ENCODE data around the gene KPRP. TPM values are rescaled to one million over a fixed set of nuclear protein-coding genes. Genes with fewer than 3 reads are reported as not detected.

The KPRP gene
- total RNA-seq, 3 donors from 2014 or later: not detected

DNA sequence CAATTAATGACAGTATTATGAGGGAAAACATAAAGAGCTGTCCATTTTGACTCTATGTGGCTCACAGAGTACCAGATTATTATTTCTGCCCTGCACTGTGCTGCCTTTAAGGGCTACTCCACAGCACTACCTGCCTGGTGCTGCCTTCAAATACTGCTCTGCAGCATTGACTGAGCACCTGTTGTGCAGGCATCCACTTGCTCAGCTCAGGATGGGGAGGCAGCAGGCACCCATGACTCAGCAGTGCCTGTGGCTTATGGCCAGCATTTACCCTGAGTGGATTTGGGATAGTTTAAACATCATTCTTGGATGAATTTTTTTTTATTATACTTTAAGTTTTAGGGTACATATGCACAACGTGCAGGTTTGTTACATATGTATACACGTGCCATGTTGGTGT, 953 bp upstream of the KPRP start:
- Mint-ChIP-seq H3K9me3 (no peaks in the 10 kb centered on the region), H3K4me1 (ENCODE audit: low read depth) (no peaks in the 10 kb centered on the region)

DNA sequence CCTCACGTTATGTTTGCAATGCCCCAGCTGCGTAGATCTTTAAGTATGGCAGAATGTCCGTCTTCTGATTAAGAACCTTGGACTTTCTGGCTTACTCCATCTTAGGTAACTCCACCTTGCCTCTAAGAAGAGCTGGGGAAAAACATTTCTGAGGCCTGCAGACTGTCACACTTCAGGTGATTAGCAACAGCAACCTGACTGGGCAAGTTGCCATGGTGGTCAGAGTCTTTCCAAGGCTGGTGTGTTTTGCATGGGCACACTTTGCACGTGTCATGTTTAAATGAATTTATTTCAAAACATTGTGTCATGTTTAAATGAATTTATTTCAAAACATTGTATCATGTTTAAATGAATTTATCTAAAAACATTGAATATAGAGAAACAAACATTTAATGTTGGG, 811 bp downstream of the KPRP start:
- H3K36me3 Mint-ChIP-seq (ENCODE audit: insufficient read depth): no peaks in the 10 kb centered on the region
- H3K27me3 Mint-ChIP-seq (ENCODE audit: low read depth): peaks cover 20% of the 10 kb centered on the region
- no peak for ATAC-seq
- no peak for DNase-seq
- no peaks in the 10 kb centered on the region for H3K9me3 Mint-ChIP-seq
- H3K4me3 Mint-ChIP-seq: no peak overlapping the region
- no peaks in the 10 kb centered on the region for H3K4me1 Mint-ChIP-seq (ENCODE audit: low read depth)

More for the DNA sequence above, 953 bp upstream of the KPRP start:
- H3K27me3 Mint-ChIP-seq (ENCODE audit: low read depth): peaks cover 21% of the 10 kb centered on the region
- ATAC-seq (no peak), DNase-seq (no peak)
- H3K4me3 Mint-ChIP-seq: no peak overlapping the region
- H3K36me3 Mint-ChIP-seq (ENCODE audit: insufficient read depth): no peaks in the 10 kb centered on the region

DNA sequence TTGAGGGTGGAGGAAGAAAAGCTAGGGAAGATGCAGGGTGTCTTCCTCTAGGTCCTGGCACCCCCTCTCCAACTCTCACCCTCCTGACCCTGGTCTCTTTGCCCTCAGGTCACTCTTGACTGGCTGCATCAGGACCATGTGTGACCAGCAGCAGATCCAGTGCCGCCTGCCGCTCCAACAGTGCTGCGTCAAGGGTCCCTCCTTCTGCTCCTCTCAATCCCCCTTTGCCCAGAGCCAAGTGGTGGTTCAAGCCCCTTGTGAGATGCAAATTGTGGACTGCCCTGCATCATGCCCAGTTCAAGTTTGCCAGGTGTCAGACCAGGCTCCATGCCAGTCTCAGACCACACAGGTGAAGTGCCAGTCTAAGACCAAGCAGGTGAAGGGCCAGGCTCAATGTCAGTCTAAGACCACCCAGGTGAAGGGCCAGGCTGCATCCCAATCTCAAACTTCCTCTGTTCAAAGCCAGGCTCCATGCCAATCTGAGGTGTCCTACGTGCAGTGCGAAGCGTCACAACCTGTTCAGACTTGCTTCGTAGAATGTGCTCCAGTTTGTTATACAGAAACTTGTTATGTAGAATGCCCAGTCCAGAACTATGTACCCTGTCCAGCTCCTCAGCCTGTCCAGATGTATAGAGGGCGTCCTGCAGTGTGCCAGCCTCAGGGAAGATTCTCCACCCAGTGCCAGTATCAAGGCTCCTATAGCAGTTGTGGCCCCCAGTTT, 1.8 kb downstream of the KPRP start:
- Mint-ChIP-seq H3K27me3 (ENCODE audit: low read depth) (peaks cover 21% of the 10 kb centered on the region), H3K36me3 (ENCODE audit: insufficient read depth) (no peaks in the 10 kb centered on the region), H3K9me3 (no peaks in the 10 kb centered on the region), H3K4me1 (ENCODE audit: low read depth) (no peaks in the 10 kb centered on the region), H3K4me3 (no peak overlapping the region)
- DNase-seq (no peak), ATAC-seq (no peak)

DNA sequence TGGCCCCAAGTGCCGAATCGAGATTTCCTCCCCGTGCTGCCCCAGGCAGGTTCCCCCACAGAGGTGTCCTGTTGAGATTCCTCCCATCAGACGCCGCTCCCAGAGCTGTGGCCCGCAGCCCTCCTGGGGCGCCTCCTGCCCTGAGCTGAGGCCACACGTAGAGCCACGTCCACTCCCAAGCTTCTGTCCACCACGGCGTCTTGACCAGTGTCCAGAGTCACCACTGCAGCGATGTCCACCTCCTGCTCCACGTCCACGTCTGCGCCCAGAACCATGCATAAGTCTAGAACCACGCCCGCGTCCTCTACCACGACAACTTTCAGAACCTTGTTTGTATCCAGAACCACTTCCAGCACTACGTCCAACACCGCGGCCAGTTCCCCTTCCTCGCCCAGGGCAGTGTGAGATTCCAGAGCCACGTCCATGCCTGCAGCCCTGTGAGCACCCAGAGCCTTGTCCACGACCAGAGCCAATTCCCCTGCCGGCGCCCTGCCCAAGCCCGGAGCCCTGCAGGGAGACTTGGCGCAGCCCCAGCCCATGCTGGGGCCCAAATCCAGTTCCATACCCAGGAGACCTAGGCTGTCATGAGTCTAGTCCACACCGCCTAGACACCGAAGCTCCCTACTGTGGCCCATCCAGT, 2.8 kb downstream of the KPRP start:
- ATAC-seq (no peak), DNase-seq (no peak)
- Mint-ChIP-seq H3K4me3 (no peak overlapping the region), H3K36me3 (ENCODE audit: insufficient read depth) (no peaks in the 10 kb centered on the region), H3K9me3 (no peaks in the 10 kb centered on the region), H3K27me3 (ENCODE audit: low read depth) (peaks cover 25% of the 10 kb centered on the region), H3K4me1 (ENCODE audit: low read depth) (no peaks in the 10 kb centered on the region)

DNA sequence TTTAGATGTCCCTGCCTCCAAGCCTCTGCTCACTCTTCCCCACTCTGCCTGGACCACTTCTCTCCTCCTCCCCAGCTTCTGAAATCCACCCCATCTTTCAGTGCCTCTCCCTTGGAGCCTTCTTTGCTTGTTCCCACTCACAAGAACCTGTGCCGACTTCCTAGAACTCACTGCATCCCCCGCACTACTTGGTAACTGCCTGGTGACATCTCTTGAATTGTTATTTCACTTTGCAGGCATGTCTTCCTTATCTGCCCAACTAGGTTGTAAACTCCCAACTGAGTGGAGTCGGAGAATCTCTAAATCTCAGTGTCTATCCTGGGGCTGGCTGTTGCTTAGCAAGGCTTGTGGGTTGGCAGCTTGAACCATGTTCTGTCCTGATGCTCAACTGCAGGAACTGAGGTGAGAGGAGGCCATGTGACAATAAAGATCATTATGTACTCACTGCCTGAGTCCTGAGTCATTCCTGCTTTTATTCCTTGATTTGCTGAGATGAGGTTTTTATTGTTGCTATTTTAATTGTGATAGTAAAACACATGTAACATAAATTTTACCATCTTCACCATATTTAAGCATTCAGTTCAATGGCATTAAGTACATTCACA, 3.9 kb downstream of the KPRP start:
- Mint-ChIP-seq H3K9me3 (no peaks in the 10 kb centered on the region), H3K27me3 (ENCODE audit: low read depth) (peaks cover 22% of the 10 kb centered on the region), H3K36me3 (ENCODE audit: insufficient read depth) (no peaks in the 10 kb centered on the region), H3K4me3 (no peak overlapping the region), H3K4me1 (ENCODE audit: low read depth) (no peaks in the 10 kb centered on the region)
- DNase-seq: no peak
- ATAC-seq: no peak

DNA sequence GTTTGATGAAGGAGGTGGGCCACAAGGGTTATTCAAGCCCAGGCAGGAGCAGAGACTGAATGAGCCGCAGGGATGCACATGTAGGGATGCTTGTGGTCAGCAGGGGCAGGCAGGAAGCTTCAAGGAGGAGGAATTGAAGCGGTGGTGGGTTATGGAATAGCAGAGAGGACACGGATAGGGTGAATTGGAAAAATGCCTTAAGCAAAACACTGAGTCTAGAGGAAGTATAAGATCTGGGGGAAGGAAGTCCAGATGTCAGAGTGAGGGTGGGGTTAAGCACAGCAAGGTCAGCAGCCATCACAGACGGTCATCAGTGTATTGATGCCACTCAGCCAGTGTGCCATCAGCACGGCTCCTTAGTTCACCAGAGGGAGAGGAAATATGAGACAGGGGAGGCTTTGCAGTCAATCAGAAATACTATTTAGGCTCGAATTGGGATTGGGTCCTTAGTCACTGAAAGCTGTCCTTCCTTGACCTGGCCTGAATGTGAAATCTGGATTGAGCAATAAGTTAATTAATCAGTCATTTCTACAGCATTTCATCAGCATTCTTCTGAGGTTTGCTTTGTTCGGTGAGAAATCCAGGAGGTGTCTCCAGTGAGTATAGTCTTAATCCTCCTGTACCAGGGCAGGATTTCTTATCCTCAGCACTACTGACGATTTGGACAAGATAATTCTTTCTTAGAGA, 11.2 kb downstream of the KPRP start:
- H3K27me3 Mint-ChIP-seq (ENCODE audit: low read depth): peaks cover 14% of the 10 kb centered on the region
- H3K4me1 Mint-ChIP-seq (ENCODE audit: low read depth): no peaks in the 10 kb centered on the region
- H3K4me3 Mint-ChIP-seq: no peak overlapping the region
- DNase-seq: no peak
- H3K9me3 Mint-ChIP-seq: no peaks in the 10 kb centered on the region
- no peaks in the 10 kb centered on the region for H3K36me3 Mint-ChIP-seq (ENCODE audit: insufficient read depth)
- no peak for ATAC-seq

DNA sequence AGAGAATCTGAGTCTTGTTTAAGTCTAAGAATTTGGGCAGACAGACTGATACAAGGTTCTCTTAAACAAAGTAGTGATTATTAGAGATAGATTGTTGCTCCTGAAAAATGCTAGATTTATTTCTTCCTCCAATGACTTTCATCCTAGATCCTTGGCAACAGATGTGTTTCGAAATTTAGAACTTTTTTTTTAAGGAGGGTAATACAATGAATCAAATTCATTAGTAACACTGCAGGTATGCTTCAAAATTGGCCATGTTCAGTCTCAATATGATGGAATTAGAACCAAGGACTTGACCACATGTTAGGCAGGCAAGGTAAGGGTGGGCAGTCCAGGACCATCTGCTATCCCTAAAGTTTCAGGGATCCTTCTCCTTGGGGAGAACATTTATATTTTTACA, 12.6 kb downstream of the KPRP start:
- ATAC-seq: no peak
- peaks cover 18% of the 10 kb centered on the region for H3K27me3 Mint-ChIP-seq (ENCODE audit: low read depth)
- no peaks in the 10 kb centered on the region for H3K9me3 Mint-ChIP-seq
- no peaks in the 10 kb centered on the region for H3K4me1 Mint-ChIP-seq (ENCODE audit: low read depth)
- no peaks in the 10 kb centered on the region for H3K36me3 Mint-ChIP-seq (ENCODE audit: insufficient read depth)
- no peak overlapping the region for H3K4me3 Mint-ChIP-seq
- no peak for DNase-seq

DNA sequence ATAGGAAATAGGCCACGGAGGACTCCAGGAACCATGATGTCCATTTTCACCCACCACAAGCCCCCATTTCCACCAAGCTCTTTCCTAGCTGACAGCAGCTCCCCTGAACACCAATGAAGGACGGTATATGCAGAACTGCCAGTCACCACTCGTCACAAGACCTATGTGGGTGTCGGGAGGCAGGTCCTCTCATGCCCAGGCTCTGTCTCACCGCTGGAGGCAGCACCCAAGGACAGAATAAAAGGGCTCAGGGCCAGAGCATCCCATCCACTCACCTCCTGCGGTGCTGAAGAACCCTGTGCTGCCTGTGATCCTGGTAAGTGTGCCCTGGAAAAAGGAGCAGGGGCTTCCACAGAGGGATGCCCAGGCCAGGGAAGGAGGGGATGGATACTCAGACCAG, 17.1 kb downstream of the KPRP start, which contains the start of gene LCE1F:
Gene LCE1F, plus strand, starts transcription at position 266 of the 400 bp plus-strand sequence. CDS start 1,232 bp downstream, outside the sequence.
- H3K4me1 Mint-ChIP-seq (ENCODE audit: low read depth): no peaks in the 10 kb centered on the region
- no peaks in the 10 kb centered on the region for H3K9me3 Mint-ChIP-seq
- H3K27me3 Mint-ChIP-seq (ENCODE audit: low read depth): peaks cover 30% of the 10 kb centered on the region
- ATAC-seq: no peak
- no peaks in the 10 kb centered on the region for H3K36me3 Mint-ChIP-seq (ENCODE audit: insufficient read depth)
- DNase-seq: no peak
- H3K4me3 Mint-ChIP-seq: no peak within 1 kb of the TSS

DNA sequence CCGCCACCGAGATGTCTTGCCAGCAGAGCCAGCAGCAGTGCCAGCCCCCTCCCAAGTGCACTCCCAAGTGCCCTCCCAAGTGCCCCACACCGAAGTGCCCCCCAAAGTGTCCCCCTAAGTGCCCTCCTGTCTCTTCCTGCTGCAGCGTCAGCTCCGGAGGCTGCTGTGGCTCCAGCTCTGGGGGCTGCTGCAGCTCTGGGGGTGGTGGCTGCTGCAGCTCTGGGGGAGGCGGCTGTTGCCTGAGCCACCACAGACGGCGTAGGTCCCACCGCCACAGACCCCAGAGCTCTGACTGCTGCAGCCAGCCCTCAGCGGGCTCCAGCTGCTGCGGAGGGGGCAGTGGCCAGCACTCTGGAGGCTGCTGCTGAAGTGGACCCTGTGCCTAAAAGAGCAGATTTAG, 18.5 kb downstream of the KPRP start:
- H3K4me1 Mint-ChIP-seq (ENCODE audit: low read depth): no peaks in the 10 kb centered on the region
- H3K36me3 Mint-ChIP-seq (ENCODE audit: insufficient read depth): no peaks in the 10 kb centered on the region
- H3K9me3 Mint-ChIP-seq: no peaks in the 10 kb centered on the region
- no peak for DNase-seq
- no peak for ATAC-seq
- no peak overlapping the region for H3K4me3 Mint-ChIP-seq
- peaks cover 31% of the 10 kb centered on the region for H3K27me3 Mint-ChIP-seq (ENCODE audit: low read depth)

DNA sequence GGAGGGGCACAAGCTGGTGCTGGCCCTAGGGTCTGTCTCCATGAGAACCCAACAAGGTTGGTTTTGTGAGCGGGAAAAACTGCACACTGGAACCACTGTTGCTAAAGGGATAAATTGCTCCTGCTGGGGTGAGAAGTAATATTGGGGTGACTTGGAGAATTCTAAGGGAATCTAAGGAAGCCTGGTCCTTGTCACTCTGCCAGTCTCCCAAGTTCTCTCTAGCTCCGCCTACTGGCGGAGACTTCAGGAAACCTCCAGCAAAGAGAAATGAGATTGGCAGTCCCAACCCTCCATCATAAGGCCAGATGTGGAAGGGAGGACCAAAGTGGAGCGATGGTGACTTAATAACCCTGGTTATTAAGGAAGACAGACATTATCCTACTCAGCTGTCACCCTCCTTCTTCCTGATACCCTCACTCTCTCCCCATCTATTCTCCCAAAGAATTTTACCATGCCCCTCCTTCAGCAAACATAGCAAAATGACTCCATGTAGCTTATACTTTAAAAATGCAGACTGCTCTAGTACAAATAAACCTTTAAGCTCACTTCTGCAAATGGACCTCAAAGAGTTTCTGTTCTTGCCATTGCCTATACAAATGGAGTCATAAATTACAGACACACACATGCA, 19.8 kb downstream of the KPRP start:
- no peak for ATAC-seq
- peaks cover 35% of the 10 kb centered on the region for H3K27me3 Mint-ChIP-seq (ENCODE audit: low read depth)

DNA sequence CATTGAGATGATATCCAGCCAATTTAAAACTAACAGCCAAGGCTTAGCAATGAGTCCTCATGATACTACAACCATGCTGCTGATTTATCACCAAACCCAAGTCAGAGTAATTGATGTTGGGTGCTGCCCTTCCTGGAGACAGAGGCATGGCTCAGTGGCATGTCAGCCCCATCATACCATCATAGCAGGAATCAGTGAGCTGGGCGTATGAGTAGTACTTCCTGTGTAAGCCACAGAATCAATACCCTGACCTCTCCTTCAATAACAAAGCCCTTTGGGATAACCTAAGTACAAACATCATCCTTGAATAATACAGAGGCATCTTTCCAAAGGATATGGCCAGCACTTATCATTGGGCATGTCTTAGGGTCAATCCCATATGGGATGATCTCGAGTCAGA, 25.3 kb downstream of the KPRP start:
- no peaks in the 10 kb centered on the region for H3K36me3 Mint-ChIP-seq (ENCODE audit: insufficient read depth)
- no peak overlapping the region for H3K4me3 Mint-ChIP-seq
- no peaks in the 10 kb centered on the region for H3K4me1 Mint-ChIP-seq (ENCODE audit: low read depth)
- no peaks in the 10 kb centered on the region for H3K9me3 Mint-ChIP-seq
- no peak for ATAC-seq
- peaks cover 50% of the 10 kb centered on the region for H3K27me3 Mint-ChIP-seq (ENCODE audit: low read depth)
- DNase-seq: no peak

More for the DNA sequence above, 19.8 kb downstream of the KPRP start:
- Mint-ChIP-seq H3K9me3 (no peaks in the 10 kb centered on the region), H3K4me1 (ENCODE audit: low read depth) (no peaks in the 10 kb centered on the region), H3K36me3 (ENCODE audit: insufficient read depth) (no peaks in the 10 kb centered on the region), H3K4me3 (no peak overlapping the region)
- DNase-seq: no peak

DNA sequence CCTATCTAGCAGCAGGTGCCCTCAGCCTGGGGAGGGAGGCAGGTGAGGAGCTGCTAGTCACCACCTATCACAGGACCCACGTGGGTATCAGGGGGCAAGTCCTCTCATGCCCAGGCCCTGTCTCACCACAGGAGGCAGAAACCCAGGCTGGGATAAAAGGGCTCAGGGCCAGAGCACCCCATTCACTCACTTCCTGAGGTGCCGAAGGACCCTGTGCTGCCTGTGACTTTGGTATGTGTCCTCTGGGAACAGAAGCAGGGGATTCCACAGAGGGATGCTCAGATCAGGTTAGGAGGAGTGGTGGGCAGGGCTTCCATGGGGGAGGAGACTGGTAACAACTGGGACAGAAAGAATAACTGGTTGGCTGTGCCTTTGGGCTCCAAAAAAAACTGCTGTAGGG, 28.3 kb downstream of the KPRP start, which contains the start of gene LCE1E:
Gene LCE1E, plus strand, starts transcription at position 181 of the 400 bp plus-strand sequence. CDS start 1,043 bp downstream, outside the sequence.
- H3K27me3 Mint-ChIP-seq (ENCODE audit: low read depth): peaks cover 42% of the 10 kb centered on the region

DNA sequence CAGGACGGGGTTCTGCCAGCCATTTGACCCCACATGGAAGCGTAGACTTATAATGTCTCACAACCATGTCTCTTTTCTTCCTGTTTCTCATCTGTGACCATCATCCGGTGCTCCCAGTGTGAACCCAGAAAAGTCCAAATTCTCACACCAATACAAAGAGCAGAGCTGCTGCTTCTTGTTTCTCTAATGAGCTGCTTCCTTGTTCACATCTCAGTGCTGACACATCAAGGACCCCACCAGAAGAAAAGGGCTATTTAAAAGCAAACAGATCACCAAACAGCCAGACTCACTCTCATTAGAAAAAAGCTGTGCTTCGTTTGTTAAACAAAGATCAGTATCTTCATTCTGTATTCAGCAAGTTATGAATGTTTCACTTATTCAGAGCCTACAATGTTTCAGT, 37.9 kb downstream of the KPRP start:
- no peak for ATAC-seq
- H3K4me1 Mint-ChIP-seq (ENCODE audit: low read depth): no peaks in the 10 kb centered on the region
- H3K4me3 Mint-ChIP-seq: no peak overlapping the region
- no peaks in the 10 kb centered on the region for H3K36me3 Mint-ChIP-seq (ENCODE audit: insufficient read depth)
- H3K9me3 Mint-ChIP-seq: no peaks in the 10 kb centered on the region
- DNase-seq: no peak
- peaks cover 16% of the 10 kb centered on the region for H3K27me3 Mint-ChIP-seq (ENCODE audit: low read depth)

More for the DNA sequence above, 28.3 kb downstream of the KPRP start, which contains the start of gene LCE1E:
- Mint-ChIP-seq H3K36me3 (ENCODE audit: insufficient read depth) (no peaks in the 10 kb centered on the region), H3K9me3 (no peaks in the 10 kb centered on the region), H3K4me3 (no peak within 1 kb of the TSS), H3K4me1 (ENCODE audit: low read depth) (no peaks in the 10 kb centered on the region)
- ATAC-seq (no peak), DNase-seq (no peak)

DNA sequence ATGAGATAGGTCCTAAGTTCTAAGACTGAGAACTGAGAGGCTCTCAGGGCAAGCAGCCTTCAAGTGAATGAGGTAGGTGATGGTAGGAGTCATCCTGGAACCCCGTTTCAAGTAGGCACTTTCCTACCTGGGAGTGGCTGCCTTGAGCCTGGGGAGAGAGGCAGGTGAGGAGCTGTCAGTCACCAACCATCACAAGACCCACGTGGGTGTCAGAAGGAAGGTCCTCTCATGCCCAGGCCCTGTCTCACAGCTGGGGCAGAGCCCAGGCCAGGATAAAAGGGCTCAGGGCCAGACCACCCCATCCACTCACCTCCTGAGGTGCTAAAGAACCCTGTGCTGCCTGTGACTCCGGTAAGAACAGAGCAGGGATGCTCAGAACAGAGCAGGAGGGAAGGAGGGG, 38.6 kb downstream of the KPRP start, which contains the start of gene LCE1D:
Gene LCE1D, plus strand, starts transcription at position 301 of the 400 bp plus-strand sequence. CDS start 1,074 bp downstream, outside the sequence.
- H3K27me3 Mint-ChIP-seq (ENCODE audit: low read depth): peaks cover 13% of the 10 kb centered on the region
- ATAC-seq: no peak
- H3K9me3 Mint-ChIP-seq: no peaks in the 10 kb centered on the region
- no peak within 1 kb of the TSS for H3K4me3 Mint-ChIP-seq
- H3K4me1 Mint-ChIP-seq (ENCODE audit: low read depth): no peaks in the 10 kb centered on the region
- DNase-seq: no peak
- H3K36me3 Mint-ChIP-seq (ENCODE audit: insufficient read depth): no peaks in the 10 kb centered on the region
